Caco-2 (cell line): Measurements from ENCODE around the gene AKT3. TPM values are rescaled to one million over a fixed set of nuclear protein-coding genes. Genes with fewer than 3 reads are reported as not detected.

Experiments used
- BruUV-seq: library from RNA; stranded (reverse); fragments of 400-500 nt; replicated peaks from 2 replicates; lab custom pipeline; 2021; lab: Mats Ljungman, UMichigan
- CTCF ChIA-PET: fragments of 300-600 bp; sonication (Branson Sonifier 250); formaldehyde crosslinking; loops from one replicate; lab custom pipeline; 2022; ENCODE audit warnings: antibody characterized with exemption; lab: Charles Lee
- POLR2A ChIA-PET: fragments of 300-600 bp; sonication (Branson Sonifier 250); formaldehyde crosslinking; loops from one replicate; lab custom pipeline; 2022; ENCODE audit warnings: antibody characterized with exemption; lab: Charles Lee
- DNase-seq, 2 experiments: peaks; one replicate each; pipeline versions ENCODE4 v3.0.0 to v3.0.0-alpha.2; 2020 to 2022
- H3K27me3 ChIP-seq: replicated peaks from 2 replicates; pipeline ENCODE4 v1.6.0; 2011; ENCODE audit warnings: low read length; ENCODE audit not compliant: control insufficient read depth, insufficient read depth
- H3K36me3 ChIP-seq: 2 replicates; pipeline ENCODE4 v1.5.1; 2011; ENCODE audit warnings: low read length; ENCODE audit not compliant: control insufficient read depth, insufficient read depth
- H3K4me1 ChIP-seq: fragments of 250-450 bp; sonication (Bioruptor Pico); 2 replicates; pipeline ENCODE4 v1.5.1; 2020; ENCODE audit warnings: mild to moderate bottlenecking
- H3K4me3 ChIP-seq: 2 replicates; pipeline ENCODE4 v1.5.1; 2011; ENCODE audit warnings: low read depth, mild to moderate bottlenecking, control low read depth, low read length
- H3K9me3 ChIP-seq: fragments of 250-450 bp; sonication (Bioruptor Pico); 2 replicates; pipeline ENCODE4 v1.5.1; 2020; ENCODE audit warnings: mild to moderate bottlenecking, moderate library complexity
- H3K27ac Mint-ChIP-seq: one replicate; pipeline ENCODE4 v1.8.0; 2022; ENCODE audit warnings: mixed read lengths; ENCODE audit not compliant: unreplicated experiment
- H3K27me3 Mint-ChIP-seq: one replicate; pipeline ENCODE4 v1.8.0; 2022; ENCODE audit warnings: mixed read lengths; ENCODE audit not compliant: insufficient read depth, unreplicated experiment
- H3K36me3 Mint-ChIP-seq: one replicate; pipeline ENCODE4 v1.8.0; 2022; ENCODE audit warnings: mild to moderate bottlenecking, mixed read lengths; ENCODE audit not compliant: insufficient read depth, unreplicated experiment
- H3K4me1 Mint-ChIP-seq: one replicate; pipeline ENCODE4 v1.8.0; 2022; ENCODE audit warnings: low read depth, mixed read lengths; ENCODE audit not compliant: unreplicated experiment
- H3K4me3 Mint-ChIP-seq: one replicate; pipeline ENCODE4 v1.8.0; 2022; ENCODE audit warnings: mild to moderate bottlenecking, moderate library complexity, mixed read lengths; ENCODE audit not compliant: unreplicated experiment
- H3K9me3 Mint-ChIP-seq: one replicate; pipeline ENCODE4 v1.8.0; 2022; ENCODE audit warnings: mixed read lengths; ENCODE audit not compliant: unreplicated experiment
- CTCF ChIP-seq, 2 experiments: fragments of 200-600 bp in 1 of 2; IDR thresholded peaks; 1 replicate in 1 of 2; 2 replicates in 1 of 2; pipeline versions ENCODE4 v1.5.1 to v1.8.0; 2011 to 2022; ENCODE audit warnings: antibody characterized with exemption in 1 of 2, control low read depth in 1 of 2, inconsistent platforms in 1 of 2, low read depth in 1 of 2, low read length in 1 of 2, mild to moderate bottlenecking in 1 of 2, moderate library complexity in 1 of 2; ENCODE audit not compliant: insufficient read depth in 1 of 2, severe bottlenecking in 1 of 2, unreplicated experiment in 1 of 2
- intact Hi-C: fragments of 100-400 bp; cut with micrococcal nuclease; formaldehyde crosslinking; loops from one replicate; pipeline ENCODE4 v1.10.0; 2022; ENCODE audit not compliant: unreplicated experiment
- total RNA-seq: library from RNA; stranded (reverse); gene quantifications from 2 replicates; pipeline ENCODE4 v1.2.3, GENCODE V29; 2022

The AKT3 gene
- total RNA-seq, 1 experiment from 2014 or later = 3.7 TPM

GRCh38 chr1:243557866-243558265 is 292.2 kb downstream of the AKT3 start:
- DNase-seq = no peak
- no peaks in the 10 kb centered on the region for H3K36me3 Mint-ChIP-seq
- H3K27me3 Mint-ChIP-seq = peaks cover 5% of the 10 kb centered on the region
- intact Hi-C loops = no loop called here
- Histone ChIP-seq H3K9me3 (no peaks in the 10 kb centered on the region), H3K36me3 (no peaks in the 10 kb centered on the region), H3K4me1 (no peaks in the 10 kb centered on the region), H3K27me3 (no peaks in the 10 kb centered on the region), H3K4me3 (no peak overlapping the region)
- H3K4me1 Mint-ChIP-seq = no peaks in the 10 kb centered on the region
- no peaks in the 10 kb centered on the region for H3K9me3 Mint-ChIP-seq
- POLR2A ChIA-PET = no interaction called here
- BruUV-seq = no TSS peak
- no peak overlapping the region for H3K27ac Mint-ChIP-seq
- no peak for TF ChIP-seq CTCF (IDR thresholded peaks at IDR 0.05; ENCODE audit: insufficient read depth in 1 of 2, low read depth in 1 of 2, low read length in 1 of 2, severe bottlenecking in 1 of 2, unreplicated experiment in 1 of 2)
- CTCF ChIA-PET = no interaction called here
- H3K4me3 Mint-ChIP-seq = no peak overlapping the region

- CTCF ChIA-PET = no interaction called here
- no peaks in the 10 kb centered on the region for H3K9me3 Mint-ChIP-seq
Observed at GRCh38 chr1:243554686-243555085, 295.4 kb downstream of the AKT3 start.

GRCh38 chr1:243553090-243553489 is 297.0 kb downstream of the AKT3 start:
- H3K4me1 ChIP-seq = no peaks in the 10 kb centered on the region
- Mint-ChIP-seq H3K27ac (no peak overlapping the region), H3K4me1 (no peaks in the 10 kb centered on the region), H3K36me3 (no peaks in the 10 kb centered on the region), H3K9me3 (no peaks in the 10 kb centered on the region), H3K4me3 (no peak overlapping the region), H3K27me3 (peaks cover 5% of the 10 kb centered on the region)
- POLR2A ChIA-PET = no interaction called here
- no peak for DNase-seq
- CTCF ChIA-PET = no interaction called here
- no TSS peak for BruUV-seq
- H3K9me3 ChIP-seq = no peaks in the 10 kb centered on the region
- H3K4me3 ChIP-seq = no peak overlapping the region
- H3K36me3 ChIP-seq = no peaks in the 10 kb centered on the region
- intact Hi-C loops = no loop called here
- no peaks in the 10 kb centered on the region for H3K27me3 ChIP-seq
- TF ChIP-seq CTCF (IDR thresholded peaks at IDR 0.05; ENCODE audit: insufficient read depth in 1 of 2, low read depth in 1 of 2, low read length in 1 of 2, severe bottlenecking in 1 of 2, unreplicated experiment in 1 of 2) = no peak

More at GRCh38 chr1:243554686-243555085, 295.4 kb downstream of the AKT3 start:
- BruUV-seq = no TSS peak
- no peak overlapping the region for H3K4me3 ChIP-seq
- H3K9me3 ChIP-seq = no peaks in the 10 kb centered on the region
- no peaks in the 10 kb centered on the region for H3K36me3 ChIP-seq
- intact Hi-C loops = no loop called here
- Mint-ChIP-seq H3K36me3 (no peaks in the 10 kb centered on the region), H3K4me3 (no peak overlapping the region), H3K27me3 (peaks cover 5% of the 10 kb centered on the region), H3K27ac (no peak overlapping the region), H3K4me1 (no peaks in the 10 kb centered on the region)
- TF ChIP-seq CTCF (IDR thresholded peaks at IDR 0.05; ENCODE audit: insufficient read depth in 1 of 2, low read depth in 1 of 2, low read length in 1 of 2, severe bottlenecking in 1 of 2, unreplicated experiment in 1 of 2) = no peak
- no peak for DNase-seq
- H3K4me1 ChIP-seq = no peaks in the 10 kb centered on the region
- H3K27me3 ChIP-seq = no peaks in the 10 kb centered on the region
- POLR2A ChIA-PET = no interaction called here
